ENCODE data around the gene ANKRD13D. TPM values are rescaled to one million over a fixed set of nuclear protein-coding genes. Genes with fewer than 3 reads are reported as not detected.

ANKRD13D gene
- total RNA-seq, 1 donor from 2014 or later, result 192 TPM

- intact Hi-C loops (cut with micrococcal nuclease), result no loop called here
Measured at GRCh38 chr11:67301313-67301921, 12.3 kb downstream of the ANKRD13D start.

- intact Hi-C loops (cut with micrococcal nuclease), result loop anchor here (2.0 kb wide), 1 partner anchor 15 kb away; no protein-coding TSS in a partner anchor
Measured at GRCh38 chr11:67301951-67302516, 12.9 kb downstream of the ANKRD13D start.

- intact Hi-C loops (cut with micrococcal nuclease), result loop anchor here (1.0 to 2.0 kb wide), 2 partner anchors 14 to 36 kb away; partner anchors contain the start of gene GRK2
Measured at GRCh38 chr11:67302571-67303131, 13.5 kb downstream of the ANKRD13D start.

- intact Hi-C loops (cut with micrococcal nuclease), result loop anchor here (1.0 to 2.0 kb wide), 2 partner anchors 14 to 37 kb away; partner anchors contain the start of gene GRK2
Measured at GRCh38 chr11:67303132-67303834, 14.2 kb downstream of the ANKRD13D start, which contains the start of gene SSH3. Gene SSH3 (plus strand): TSS chr11:67303530. CDS start chr11:67303626, 96 bp downstream.

- intact Hi-C loops (cut with micrococcal nuclease), result loop anchor here (1.0 to 2.0 kb wide), 2 partner anchors 13 to 38 kb away; partner anchors contain the start of gene GRK2
Measured at GRCh38 chr11:67303835-67304411, 14.8 kb downstream of the ANKRD13D start.

- intact Hi-C loops (cut with micrococcal nuclease), result no loop called here
Measured at GRCh38 chr11:67304511-67305113, 15.5 kb downstream of the ANKRD13D start.

GRCh38 chr11:67306769-67307544 lies 17.9 kb downstream of the ANKRD13D start:
- intact Hi-C loops (cut with micrococcal nuclease), result no loop called here

GRCh38 chr11:67307545-67308001 lies 18.5 kb downstream of the ANKRD13D start:
- intact Hi-C loops (cut with micrococcal nuclease), result no loop called here

- intact Hi-C loops (cut with micrococcal nuclease), result no loop called here
Measured at GRCh38 chr11:67308031-67308866, 19.1 kb downstream of the ANKRD13D start.

- intact Hi-C loops (cut with micrococcal nuclease), result no loop called here
Measured at GRCh38 chr11:67309166-67309565, 20.1 kb downstream of the ANKRD13D start.

GRCh38 chr11:67309661-67310061 lies 20.6 kb downstream of the ANKRD13D start:
- intact Hi-C loops (cut with micrococcal nuclease), result loop anchor here (10.0 kb wide), 1 partner anchor 225 kb away; no protein-coding TSS in a partner anchor

GRCh38 chr11:67310246-67311050 lies 21.3 kb downstream of the ANKRD13D start:
- intact Hi-C loops (cut with micrococcal nuclease), result loop anchor here (10.0 kb wide), 1 partner anchor 226 kb away; no protein-coding TSS in a partner anchor

GRCh38 chr11:67311051-67311555 lies 22.0 kb downstream of the ANKRD13D start:
- intact Hi-C loops (cut with micrococcal nuclease), result loop anchor here (10.0 kb wide), 1 partner anchor 226 kb away; no protein-coding TSS in a partner anchor

GRCh38 chr11:67311556-67312082 lies 22.5 kb downstream of the ANKRD13D start:
- intact Hi-C loops (cut with micrococcal nuclease), result loop anchor here (10.0 kb wide), 1 partner anchor 227 kb away; no protein-coding TSS in a partner anchor

GRCh38 chr11:67312187-67313021 lies 23.3 kb downstream of the ANKRD13D start:
- intact Hi-C loops (cut with micrococcal nuclease), result loop anchor here (10.0 kb wide), 1 partner anchor 228 kb away; no protein-coding TSS in a partner anchor

- intact Hi-C loops (cut with micrococcal nuclease), result loop anchor here (10.0 kb wide), 1 partner anchor 229 kb away; no protein-coding TSS in a partner anchor
Measured at GRCh38 chr11:67313125-67313890, 24.2 kb downstream of the ANKRD13D start.

All from T-helper 2 cell treated with Interferon-gamma antibody and Interleukin-4, amounts not matched to agents 100 ng/mL and 5 ng/mL, for 36 hours (primary cell).